Measurements from ENCODE around the gene ITGA4. TPM values are rescaled to one million over a fixed set of nuclear protein-coding genes. Genes with fewer than 3 reads are reported as not detected.

Gene ITGA4
- total and polyA plus RNA-seq, 2 of the 13 experiments (the other 11 are each of a cell fraction or from before 2014, with no cell fraction given) = not detected

GRCh38 chr2:181463588-181463987, 6.4 kb downstream of the ITGA4 start (continued):
- TF ChIP-seq SIN3A (IDR thresholded peaks at IDR 0.05; ENCODE audit: borderline replicate concordance, low read depth, low read length) (no peak), MAX (IDR thresholded peaks at IDR 0.05) (no peak), KDM2A (CRISPR knock-in tag; IDR thresholded peaks at IDR 0.05; ENCODE audit: borderline replicate concordance, low read depth) (no peak), MXI1 (IDR thresholded peaks at IDR 0.05; ENCODE audit: borderline replicate concordance, low read depth, low read length) (no peak), MAFF (IDR thresholded peaks at IDR 0.05; ENCODE audit: low read depth, low read length) (no peak), CENPT (CRISPR knock-in tag; IDR thresholded peaks at IDR 0.05; ENCODE audit: low read depth) (no peak), ETV6 (CRISPR knock-in tag; conservative IDR thresholded peaks at IDR 0.05) (no peak), ZNF263 (CRISPR knock-in tag; IDR thresholded peaks at IDR 0.05) (no peak), LCORL (IDR thresholded peaks at IDR 0.05) (no peak), LCORL (CRISPR knock-in tag; IDR thresholded peaks at IDR 0.05) (no peak), BHLHE40 (IDR thresholded peaks at IDR 0.05; ENCODE audit: low read length) (no peak), ZNF160 (CRISPR knock-in tag; IDR thresholded peaks at IDR 0.05) (no peak)
- TF ChIP-seq, protein P1, sequence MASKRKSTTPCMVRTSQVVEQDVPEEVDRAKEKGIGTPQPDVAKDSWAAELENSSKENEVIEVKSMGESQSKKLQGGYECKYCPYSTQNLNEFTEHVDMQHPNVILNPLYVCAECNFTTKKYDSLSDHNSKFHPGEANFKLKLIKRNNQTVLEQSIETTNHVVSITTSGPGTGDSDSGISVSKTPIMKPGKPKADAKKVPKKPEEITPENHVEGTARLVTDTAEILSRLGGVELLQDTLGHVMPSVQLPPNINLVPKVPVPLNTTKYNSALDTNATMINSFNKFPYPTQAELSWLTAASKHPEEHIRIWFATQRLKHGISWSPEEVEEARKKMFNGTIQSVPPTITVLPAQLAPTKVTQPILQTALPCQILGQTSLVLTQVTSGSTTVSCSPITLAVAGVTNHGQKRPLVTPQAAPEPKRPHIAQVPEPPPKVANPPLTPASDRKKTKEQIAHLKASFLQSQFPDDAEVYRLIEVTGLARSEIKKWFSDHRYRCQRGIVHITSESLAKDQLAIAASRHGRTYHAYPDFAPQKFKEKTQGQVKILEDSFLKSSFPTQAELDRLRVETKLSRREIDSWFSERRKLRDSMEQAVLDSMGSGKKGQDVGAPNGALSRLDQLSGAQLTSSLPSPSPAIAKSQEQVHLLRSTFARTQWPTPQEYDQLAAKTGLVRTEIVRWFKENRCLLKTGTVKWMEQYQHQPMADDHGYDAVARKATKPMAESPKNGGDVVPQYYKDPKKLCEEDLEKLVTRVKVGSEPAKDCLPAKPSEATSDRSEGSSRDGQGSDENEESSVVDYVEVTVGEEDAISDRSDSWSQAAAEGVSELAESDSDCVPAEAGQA (IDR thresholded peaks at IDR 0.05; ENCODE audit: low read depth) = no peak
- TF ChIP-seq, protein P1 (CRISPR knock-in tag; IDR thresholded peaks at IDR 0.05; ENCODE audit: borderline replicate concordance) = no peak

All from HepG2 (cell line).